ENCODE measurements around the gene ACER2. TPM values are rescaled to one million over a fixed set of nuclear protein-coding genes. Genes with fewer than 3 reads are reported as not detected.
A peak's percentile ranks its signal among the peaks of the same experiment; 100 is the strongest.

The ACER2 gene
- total RNA-seq, 2 donors from 2014 or later = 2.3 to 2.4 TPM

GRCh38 chr9:19490828-19491227 is 82.0 kb downstream of the ACER2 start:
- Mint-ChIP-seq H3K9me3 (no peaks in the 10 kb centered on the region), H3K27ac (no peak overlapping the region), H3K36me3 (ENCODE audit: low read depth) (no peaks in the 10 kb centered on the region), H3K4me1 (no peaks in the 10 kb centered on the region), H3K4me3 (no peak overlapping the region), H3K27me3 (ENCODE audit: insufficient read depth) (peaks cover 10% of the 10 kb centered on the region)
- no peak for DNase-seq
- peaks cover 9% of the 10 kb centered on the region for H3K27me3 ChIP-seq (ENCODE audit: control insufficient read depth, insufficient read depth, low read length, poor library complexity, severe bottlenecking)
- H3K9ac ChIP-seq (ENCODE audit: extremely low read depth, low read length, poor library complexity, severe bottlenecking) = no peak overlapping the region
- H3K27ac ChIP-seq (ENCODE audit: low read depth, low read length) = no peak overlapping the region
- H3K4me3 ChIP-seq (ENCODE audit: low read length) = no peak overlapping the region
- peaks cover 4% of the 10 kb centered on the region for H3K4me1 ChIP-seq (ENCODE audit: control insufficient read depth, insufficient read depth, low read length)
- no peak for TF ChIP-seq CTCF (conservative IDR thresholded peaks at IDR 0.05)
- H3K9me3 ChIP-seq (ENCODE audit: control insufficient read depth, low read length) = no peaks in the 10 kb centered on the region
- no peaks in the 10 kb centered on the region for H3K36me3 ChIP-seq (ENCODE audit: control insufficient read depth, insufficient read depth, low read length)

- no peak overlapping the region for H3K27ac Mint-ChIP-seq
- Histone ChIP-seq H3K9me3 (ENCODE audit: control insufficient read depth, low read length) (no peaks in the 10 kb centered on the region), H3K36me3 (ENCODE audit: control insufficient read depth, insufficient read depth, low read length) (no peaks in the 10 kb centered on the region), H3K27ac (ENCODE audit: low read depth, low read length) (no peak overlapping the region), H3K4me3 (ENCODE audit: low read length) (no peak overlapping the region), H3K4me1 (ENCODE audit: control insufficient read depth, insufficient read depth, low read length) (peaks cover 4% of the 10 kb centered on the region), H3K27me3 (ENCODE audit: control insufficient read depth, insufficient read depth, low read length, poor library complexity, severe bottlenecking) (peaks cover 9% of the 10 kb centered on the region), H3K9ac (ENCODE audit: extremely low read depth, low read length, poor library complexity, severe bottlenecking) (no peak overlapping the region)
- peaks cover 3% of the 10 kb centered on the region for H3K4me1 Mint-ChIP-seq
- peaks cover 10% of the 10 kb centered on the region for H3K27me3 Mint-ChIP-seq (ENCODE audit: insufficient read depth)
- no peaks in the 10 kb centered on the region for H3K36me3 Mint-ChIP-seq (ENCODE audit: low read depth)
- TF ChIP-seq CTCF (conservative IDR thresholded peaks at IDR 0.05) = no peak
- no peaks in the 10 kb centered on the region for H3K9me3 Mint-ChIP-seq
- 79 to 87% methylated on average over 3 to 4 of the region's 4 CpGs for WGBS, 2 experiments (ENCODE audit: insufficient coverage in 1 of 2, insufficient read length in 1 of 2)
- DNase-seq = no peak
- H3K4me3 Mint-ChIP-seq = no peak overlapping the region
These were observed 84.0 kb downstream of the ACER2 start for GRCh38 chr9:19492775-19493173.

GRCh38 chr9:19493174-19493811 is 84.5 kb downstream of the ACER2 start:
- peaks cover 10% of the 10 kb centered on the region for H3K27me3 Mint-ChIP-seq (ENCODE audit: insufficient read depth)
- no peaks in the 10 kb centered on the region for H3K36me3 Mint-ChIP-seq (ENCODE audit: low read depth)
- 51 to 52% methylated on average over 10 to 19 of the region's 19 CpGs for WGBS, 2 experiments (ENCODE audit: insufficient coverage in 1 of 2, insufficient read length in 1 of 2)
- Histone ChIP-seq H3K9me3 (ENCODE audit: control insufficient read depth, low read length) (no peaks in the 10 kb centered on the region), H3K27me3 (ENCODE audit: control insufficient read depth, insufficient read depth, low read length, poor library complexity, severe bottlenecking) (peaks cover 9% of the 10 kb centered on the region), H3K9ac (ENCODE audit: extremely low read depth, low read length, poor library complexity, severe bottlenecking) (no peak overlapping the region), H3K4me1 (ENCODE audit: control insufficient read depth, insufficient read depth, low read length) (peaks cover 4% of the 10 kb centered on the region), H3K36me3 (ENCODE audit: control insufficient read depth, insufficient read depth, low read length) (no peaks in the 10 kb centered on the region), H3K27ac (ENCODE audit: low read depth, low read length) (no peak overlapping the region), H3K4me3 (ENCODE audit: low read length) (no peak overlapping the region)
- no peak overlapping the region for H3K4me3 Mint-ChIP-seq
- peaks cover 3% of the 10 kb centered on the region for H3K4me1 Mint-ChIP-seq
- DNase-seq = peak; percentile 87
- H3K9me3 Mint-ChIP-seq = no peaks in the 10 kb centered on the region
- peak; percentile 86 for TF ChIP-seq CTCF (conservative IDR thresholded peaks at IDR 0.05)
- no peak overlapping the region for H3K27ac Mint-ChIP-seq
